ENCODE results near the gene PCOLCE2. TPM values are rescaled to one million over a fixed set of nuclear protein-coding genes. Genes with fewer than 3 reads are reported as not detected.

Gene PCOLCE2
- total and polyA plus RNA-seq, 8 donors, result 0.75 to 26.9 (median 3.7) TPM; not detected in 2

DNA sequence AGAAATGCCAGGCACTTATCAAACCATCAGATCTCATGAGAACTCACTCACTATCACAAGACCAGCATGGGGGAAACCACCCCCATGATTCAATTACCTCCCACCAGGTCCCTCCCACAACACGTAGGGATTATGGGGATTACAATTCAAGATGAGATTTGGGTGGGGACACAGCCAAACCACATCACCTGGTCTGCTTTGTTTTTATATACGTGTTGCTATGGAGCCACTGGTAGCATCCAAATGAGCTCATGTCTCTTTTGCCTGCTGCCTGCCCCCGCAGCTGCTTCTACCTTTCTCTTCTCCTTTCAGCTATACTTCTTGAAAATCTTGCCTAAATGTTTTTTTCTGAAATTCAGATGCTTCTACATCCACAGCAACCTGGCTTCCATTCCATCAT lies 26.8 kb upstream of the PCOLCE2 start:
- no peak for DNase-seq
- Histone ChIP-seq H3K27me3 (peaks cover 0 to 6% (median 0%) of the 10 kb centered on the region in 3 donors), H3K27ac (no peak overlapping the region), H3K9me3 (no peaks in the 10 kb centered on the region), H3K36me3 (no peaks in the 10 kb centered on the region), H3K4me1 (no peaks in the 10 kb centered on the region), H3K4me3 (no peak overlapping the region)
- intact Hi-C loops (cut with DNase I; ENCODE audit: low total_unique reads), result no loop called here
- 73 to 86% (median 77%) methylated on average over 3 of the region's 3 CpGs for WGBS, 5 donors
- TF ChIP-seq POLR2A (IDR thresholded peaks at IDR 0.05) (no peak), EP300 (IDR thresholded peaks at IDR 0.05) (no peak), POLR2AphosphoS5 (IDR thresholded peaks at IDR 0.05) (no peak)
- TF ChIP-seq, protein P1, sequence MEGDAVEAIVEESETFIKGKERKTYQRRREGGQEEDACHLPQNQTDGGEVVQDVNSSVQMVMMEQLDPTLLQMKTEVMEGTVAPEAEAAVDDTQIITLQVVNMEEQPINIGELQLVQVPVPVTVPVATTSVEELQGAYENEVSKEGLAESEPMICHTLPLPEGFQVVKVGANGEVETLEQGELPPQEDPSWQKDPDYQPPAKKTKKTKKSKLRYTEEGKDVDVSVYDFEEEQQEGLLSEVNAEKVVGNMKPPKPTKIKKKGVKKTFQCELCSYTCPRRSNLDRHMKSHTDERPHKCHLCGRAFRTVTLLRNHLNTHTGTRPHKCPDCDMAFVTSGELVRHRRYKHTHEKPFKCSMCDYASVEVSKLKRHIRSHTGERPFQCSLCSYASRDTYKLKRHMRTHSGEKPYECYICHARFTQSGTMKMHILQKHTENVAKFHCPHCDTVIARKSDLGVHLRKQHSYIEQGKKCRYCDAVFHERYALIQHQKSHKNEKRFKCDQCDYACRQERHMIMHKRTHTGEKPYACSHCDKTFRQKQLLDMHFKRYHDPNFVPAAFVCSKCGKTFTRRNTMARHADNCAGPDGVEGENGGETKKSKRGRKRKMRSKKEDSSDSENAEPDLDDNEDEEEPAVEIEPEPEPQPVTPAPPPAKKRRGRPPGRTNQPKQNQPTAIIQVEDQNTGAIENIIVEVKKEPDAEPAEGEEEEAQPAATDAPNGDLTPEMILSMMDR (IDR thresholded peaks at IDR 0.05), result no peak

- H3K36me3 ChIP-seq, result no peaks in the 10 kb centered on the region
- no peak for TF ChIP-seq POLR2AphosphoS5 (IDR thresholded peaks at IDR 0.05)
- no peak for TF ChIP-seq POLR2A (IDR thresholded peaks at IDR 0.05)
- TF ChIP-seq, protein P1 (IDR thresholded peaks at IDR 0.05), result no peak
- no peak for TF ChIP-seq EP300 (IDR thresholded peaks at IDR 0.05)
- intact Hi-C loops (cut with DNase I; ENCODE audit: low total_unique reads), result no loop called here
- no peak overlapping the region for H3K27ac ChIP-seq
- H3K4me1 ChIP-seq, result no peaks in the 10 kb centered on the region
- WGBS, 5 donors, result 37 to 41% (median 38%) methylated on average over 3 of the region's 3 CpGs
- peaks cover 0 to 6% (median 0%) of the 10 kb centered on the region in 3 donors for H3K27me3 ChIP-seq
- H3K4me3 ChIP-seq, result no peak overlapping the region
- no peak for DNase-seq
- H3K9me3 ChIP-seq, result no peaks in the 10 kb centered on the region
Measured at GRCh38 chr3:142914286-142914811, 25.5 kb upstream of the PCOLCE2 start.

DNA sequence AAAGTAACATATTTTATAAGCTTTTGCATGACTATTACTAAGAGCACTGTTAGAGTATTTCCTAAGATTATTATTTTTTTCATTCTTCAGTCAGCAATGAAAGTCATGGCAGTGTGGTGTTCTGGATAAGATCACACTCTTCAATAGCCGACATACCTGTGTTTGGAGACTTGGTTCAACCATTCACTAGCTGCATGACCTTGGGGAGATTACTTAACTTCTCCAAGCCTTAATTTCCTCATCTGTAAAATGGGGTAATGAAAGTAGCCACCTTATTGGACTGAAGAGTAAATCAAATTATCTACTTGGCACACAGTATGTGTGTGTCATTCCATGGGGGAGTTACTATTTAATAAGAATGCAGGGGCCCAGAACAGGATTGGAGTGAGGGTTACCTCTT lies 24.5 kb upstream of the PCOLCE2 start:
- TF ChIP-seq POLR2AphosphoS5 (IDR thresholded peaks at IDR 0.05), result no peak
- TF ChIP-seq, protein P1 (IDR thresholded peaks at IDR 0.05), result no peak
- TF ChIP-seq EP300 (IDR thresholded peaks at IDR 0.05), result no peak
- TF ChIP-seq POLR2A (IDR thresholded peaks at IDR 0.05), result no peak
- no peaks in the 10 kb centered on the region for H3K9me3 ChIP-seq
- DNase-seq, result no peak
- 71 to 88% (median 83%) methylated on average over 1 of the region's 1 CpG for WGBS, 5 donors
- no peaks in the 10 kb centered on the region for H3K4me1 ChIP-seq
- H3K36me3 ChIP-seq, result no peaks in the 10 kb centered on the region
- intact Hi-C loops (cut with DNase I; ENCODE audit: low total_unique reads), result no loop called here
- H3K4me3 ChIP-seq, result no peak overlapping the region
- no peak overlapping the region for H3K27ac ChIP-seq
- H3K27me3 ChIP-seq, result peaks cover 0 to 6% (median 0%) of the 10 kb centered on the region in 3 donors

GRCh38 chr3:142912402-142913172 lies 23.7 kb upstream of the PCOLCE2 start:
- WGBS, 5 donors, result 56 to 81% (median 72%) methylated on average over 6 of the region's 6 CpGs
- TF ChIP-seq POLR2A (IDR thresholded peaks at IDR 0.05) (no peak), POLR2AphosphoS5 (IDR thresholded peaks at IDR 0.05) (no peak), EP300 (IDR thresholded peaks at IDR 0.05) (no peak)
- TF ChIP-seq, protein P1 (IDR thresholded peaks at IDR 0.05), result no peak
- DNase-seq, result peak in 1 of 2 donors; percentile 22
- no peak overlapping the region for H3K4me3 ChIP-seq
- H3K4me1 ChIP-seq, result no peaks in the 10 kb centered on the region
- no peaks in the 10 kb centered on the region for H3K36me3 ChIP-seq
- H3K27me3 ChIP-seq, result peaks cover 0 to 6% (median 0%) of the 10 kb centered on the region in 3 donors
- intact Hi-C loops (cut with DNase I; ENCODE audit: low total_unique reads), result no loop called here
- no peaks in the 10 kb centered on the region for H3K9me3 ChIP-seq
- H3K27ac ChIP-seq, result peak overlapping the region in 1 of 5 donors; percentile 15
